GM20000 (cell line): ENCODE results near the gene SOCS6.
"Not testable (repeated sequence)": the region's sequence is repeated elsewhere in the genome, so short reads cannot be mapped to it uniquely, and the experiment has no call there.

Experiments used
- DNase-seq: peaks from one replicate; pipeline ENCODE4 v3.0.0; 2012; ENCODE audit warnings: low spot score
- CTCF ChIP-seq: IDR thresholded peaks from 2 replicates; pipeline ENCODE4 v1.5.1; 2012; ENCODE audit warnings: mild to moderate bottlenecking, control low read depth; ENCODE audit errors: extremely low read depth, missing control alignments

The SOCS6 gene

GRCh38 chr18:70355620-70356385 lies 67.0 kb downstream of the SOCS6 start:
- TF ChIP-seq CTCF: no peak
- DNase-seq: no peak

GRCh38 chr18:70358105-70358406 lies 69.2 kb downstream of the SOCS6 start:
- DNase-seq: not testable (repeated sequence)

- no peak for DNase-seq
- no peak for TF ChIP-seq CTCF
Measured at GRCh38 chr18:70359071-70359470, 70.2 kb downstream of the SOCS6 start.

- no peak for TF ChIP-seq CTCF
- no peak for DNase-seq
Measured at GRCh38 chr18:70362258-70362657, 73.4 kb downstream of the SOCS6 start.

- DNase-seq: no peak
- no peak for TF ChIP-seq CTCF
Measured at GRCh38 chr18:70363861-70364260, 75.0 kb downstream of the SOCS6 start.

- no peak for TF ChIP-seq CTCF
- no peak for DNase-seq
Measured at GRCh38 chr18:70365361-70365760, 76.5 kb downstream of the SOCS6 start.

GRCh38 chr18:70366174-70366573 lies 77.3 kb downstream of the SOCS6 start:
- no peak for DNase-seq
- no peak for TF ChIP-seq CTCF

GRCh38 chr18:70366670-70367069 lies 77.8 kb downstream of the SOCS6 start:
- DNase-seq: no peak
- no peak for TF ChIP-seq CTCF

- not testable (repeated sequence) for DNase-seq
Measured at GRCh38 chr18:70367344-70367743, 78.5 kb downstream of the SOCS6 start.
